Measurements from ENCODE around the gene RAMP2. TPM values are rescaled to one million over a fixed set of nuclear protein-coding genes. Genes with fewer than 3 reads are reported as not detected.
A peak's percentile ranks its signal among the peaks of the same experiment; 100 is the strongest.

RAMP2 gene
- total RNA-seq, 1 donor from 2014 or later = not detected

- peaks cover 51% of the 10 kb centered on the region for H3K36me3 Mint-ChIP-seq (ENCODE audit: low read depth)
These were observed 17.5 kb downstream of the RAMP2 start for GRCh38 chr17:42778570-42778969.

DNA sequence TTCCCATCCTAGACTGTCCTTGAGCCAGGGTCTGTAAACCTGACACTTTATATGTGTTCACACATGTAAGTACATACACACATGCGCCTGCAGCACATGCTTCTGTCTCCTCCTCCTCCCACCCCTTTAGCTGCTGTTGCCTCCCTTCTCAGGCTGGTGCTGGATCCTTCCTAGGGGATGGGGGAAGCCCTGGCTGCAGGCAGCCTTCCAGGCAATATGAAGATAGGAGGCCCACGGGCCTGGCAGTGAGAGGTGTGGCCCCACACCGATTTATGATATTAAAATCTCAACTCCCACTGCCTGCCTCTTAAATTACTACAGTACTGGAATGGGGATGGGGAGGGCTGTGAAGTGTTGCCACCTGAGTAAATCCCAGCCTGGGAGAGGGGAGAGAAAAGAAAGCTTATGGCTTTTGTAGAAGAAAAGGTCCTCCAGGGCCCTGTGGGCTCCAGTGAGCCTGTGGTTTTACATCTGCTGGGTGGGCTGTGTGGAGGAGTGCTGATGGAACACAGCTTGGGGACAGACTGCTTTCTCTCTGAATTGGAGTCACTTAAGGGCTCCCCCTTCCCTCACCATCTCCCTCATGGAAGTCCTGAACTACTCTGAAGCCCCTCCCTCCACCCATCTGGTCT lies 18.4 kb downstream of the RAMP2 start:
- CTCF ChIA-PET = no interaction called here
- H3K4me1 Mint-ChIP-seq = peaks cover 26% of the 10 kb centered on the region
- DNase-seq (no peak), ATAC-seq (ENCODE audit: low read depth) (no peak)
- intact Hi-C loops (cut with micrococcal nuclease) = no loop called here
- no peak overlapping the region for H3K27ac Mint-ChIP-seq
- H3K27me3 Mint-ChIP-seq = peaks cover 29% of the 10 kb centered on the region
- no peaks in the 10 kb centered on the region for H3K9me3 Mint-ChIP-seq
- peaks cover 46% of the 10 kb centered on the region for H3K36me3 Mint-ChIP-seq (ENCODE audit: low read depth)
- POLR2A ChIA-PET = interaction anchor here (1.3 kb wide), 1 partner anchor 45 kb away, joined by 5 read pairs; the partner anchor contains the start of gene BECN1
- no peak overlapping the region for H3K4me3 Mint-ChIP-seq
- TF ChIP-seq, protein P1, sequence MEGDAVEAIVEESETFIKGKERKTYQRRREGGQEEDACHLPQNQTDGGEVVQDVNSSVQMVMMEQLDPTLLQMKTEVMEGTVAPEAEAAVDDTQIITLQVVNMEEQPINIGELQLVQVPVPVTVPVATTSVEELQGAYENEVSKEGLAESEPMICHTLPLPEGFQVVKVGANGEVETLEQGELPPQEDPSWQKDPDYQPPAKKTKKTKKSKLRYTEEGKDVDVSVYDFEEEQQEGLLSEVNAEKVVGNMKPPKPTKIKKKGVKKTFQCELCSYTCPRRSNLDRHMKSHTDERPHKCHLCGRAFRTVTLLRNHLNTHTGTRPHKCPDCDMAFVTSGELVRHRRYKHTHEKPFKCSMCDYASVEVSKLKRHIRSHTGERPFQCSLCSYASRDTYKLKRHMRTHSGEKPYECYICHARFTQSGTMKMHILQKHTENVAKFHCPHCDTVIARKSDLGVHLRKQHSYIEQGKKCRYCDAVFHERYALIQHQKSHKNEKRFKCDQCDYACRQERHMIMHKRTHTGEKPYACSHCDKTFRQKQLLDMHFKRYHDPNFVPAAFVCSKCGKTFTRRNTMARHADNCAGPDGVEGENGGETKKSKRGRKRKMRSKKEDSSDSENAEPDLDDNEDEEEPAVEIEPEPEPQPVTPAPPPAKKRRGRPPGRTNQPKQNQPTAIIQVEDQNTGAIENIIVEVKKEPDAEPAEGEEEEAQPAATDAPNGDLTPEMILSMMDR (IDR thresholded peaks at IDR 0.05) = no peak

More at GRCh38 chr17:42778570-42778969, 17.5 kb downstream of the RAMP2 start:
- H3K4me3 Mint-ChIP-seq = no peak overlapping the region
- H3K4me1 Mint-ChIP-seq = peaks cover 34% of the 10 kb centered on the region
- POLR2A ChIA-PET = interaction anchor here (1.0 kb wide), 1 partner anchor 207 kb away, joined by 9 read pairs; no protein-coding TSS in a partner anchor
- DNase-seq = no peak
- H3K9me3 Mint-ChIP-seq = no peaks in the 10 kb centered on the region
- no peak for ATAC-seq (ENCODE audit: low read depth)
- intact Hi-C loops (cut with micrococcal nuclease) = no loop called here
- TF ChIP-seq, protein P1 (IDR thresholded peaks at IDR 0.05) = no peak
- no peak overlapping the region for H3K27ac Mint-ChIP-seq
- CTCF ChIA-PET = no interaction called here
- H3K27me3 Mint-ChIP-seq = peaks cover 23% of the 10 kb centered on the region

- TF ChIP-seq, protein P1 (IDR thresholded peaks at IDR 0.05) = no peak
- Mint-ChIP-seq H3K4me3 (peak within 1 kb of the TSS; percentile 15), H3K27ac (no peak within 1 kb of the TSS), H3K36me3 (ENCODE audit: low read depth) (peaks cover 41% of the 10 kb centered on the region), H3K9me3 (no peaks in the 10 kb centered on the region), H3K4me1 (peaks cover 27% of the 10 kb centered on the region), H3K27me3 (peaks cover 34% of the 10 kb centered on the region)
- ChIA-PET POLR2A (interaction anchor here (1.3 kb wide), 1 partner anchor 44 kb away, joined by 5 read pairs; the partner anchor contains the start of gene BECN1), CTCF (no interaction called here)
- intact Hi-C loops (cut with micrococcal nuclease) = no loop called here
- no peak for DNase-seq
- ATAC-seq (ENCODE audit: low read depth) = peak; percentile 40
These were observed 19.2 kb downstream of the RAMP2 start, which contains the start of gene WNK4 for GRCh38 chr17:42779936-42780850. Gene WNK4 (plus strand): TSS chr17:42780610. CDS start chr17:42780699, 89 bp downstream.

- H3K4me3 Mint-ChIP-seq = peak overlapping the region; percentile 15
- H3K36me3 Mint-ChIP-seq (ENCODE audit: low read depth) = peaks cover 34% of the 10 kb centered on the region
- TF ChIP-seq, protein P1 (IDR thresholded peaks at IDR 0.05) = no peak
- no peak for DNase-seq
- ChIA-PET CTCF (no interaction called here), POLR2A (interaction anchor here (1.3 kb wide), 1 partner anchor 43 kb away, joined by 5 read pairs; the partner anchor contains the start of gene BECN1)
- no peak overlapping the region for H3K27ac Mint-ChIP-seq
- no peak for ATAC-seq (ENCODE audit: low read depth)
- peaks cover 26% of the 10 kb centered on the region for H3K4me1 Mint-ChIP-seq
- intact Hi-C loops (cut with micrococcal nuclease) = no loop called here
- H3K9me3 Mint-ChIP-seq = no peaks in the 10 kb centered on the region
- H3K27me3 Mint-ChIP-seq = peaks cover 40% of the 10 kb centered on the region
These were observed 20.0 kb downstream of the RAMP2 start for GRCh38 chr17:42780851-42781638.
